ENCODE results near the gene KXD1. TPM values are rescaled to one million over a fixed set of nuclear protein-coding genes. Genes with fewer than 3 reads are reported as not detected.
A peak's percentile ranks its signal among the peaks of the same experiment; 100 is the strongest.
"Not testable (repeated sequence)": the region's sequence is repeated elsewhere in the genome, so short reads cannot be mapped to it uniquely, and the experiment has no call there.

Gene KXD1
- total RNA-seq, 1 experiment from 2014 or later = 120 TPM

- peaks cover 48% of the 10 kb centered on the region for H3K36me3 Mint-ChIP-seq (ENCODE audit: insufficient read depth, unreplicated experiment)
- H3K27me3 Mint-ChIP-seq (ENCODE audit: insufficient read depth, unreplicated experiment) = no peaks in the 10 kb centered on the region
- no TSS peak for BruUV-seq (replicated peaks)
- no peak for DNase-seq (ENCODE audit: unreplicated experiment)
- intact Hi-C loops (cut with micrococcal nuclease) = no loop called here
- H3K9me3 Mint-ChIP-seq (ENCODE audit: unreplicated experiment) = no peaks in the 10 kb centered on the region
- POLR2A ChIA-PET = no interaction called here
- H3K4me3 Mint-ChIP-seq (ENCODE audit: unreplicated experiment) = no peak overlapping the region
- no peak overlapping the region for H3K27ac Mint-ChIP-seq (ENCODE audit: low read depth, unreplicated experiment)
- peaks cover 11% of the 10 kb centered on the region for H3K4me1 Mint-ChIP-seq (ENCODE audit: insufficient read depth, unreplicated experiment)
- CTCF ChIA-PET = no interaction called here
- TF ChIP-seq, protein P1, sequence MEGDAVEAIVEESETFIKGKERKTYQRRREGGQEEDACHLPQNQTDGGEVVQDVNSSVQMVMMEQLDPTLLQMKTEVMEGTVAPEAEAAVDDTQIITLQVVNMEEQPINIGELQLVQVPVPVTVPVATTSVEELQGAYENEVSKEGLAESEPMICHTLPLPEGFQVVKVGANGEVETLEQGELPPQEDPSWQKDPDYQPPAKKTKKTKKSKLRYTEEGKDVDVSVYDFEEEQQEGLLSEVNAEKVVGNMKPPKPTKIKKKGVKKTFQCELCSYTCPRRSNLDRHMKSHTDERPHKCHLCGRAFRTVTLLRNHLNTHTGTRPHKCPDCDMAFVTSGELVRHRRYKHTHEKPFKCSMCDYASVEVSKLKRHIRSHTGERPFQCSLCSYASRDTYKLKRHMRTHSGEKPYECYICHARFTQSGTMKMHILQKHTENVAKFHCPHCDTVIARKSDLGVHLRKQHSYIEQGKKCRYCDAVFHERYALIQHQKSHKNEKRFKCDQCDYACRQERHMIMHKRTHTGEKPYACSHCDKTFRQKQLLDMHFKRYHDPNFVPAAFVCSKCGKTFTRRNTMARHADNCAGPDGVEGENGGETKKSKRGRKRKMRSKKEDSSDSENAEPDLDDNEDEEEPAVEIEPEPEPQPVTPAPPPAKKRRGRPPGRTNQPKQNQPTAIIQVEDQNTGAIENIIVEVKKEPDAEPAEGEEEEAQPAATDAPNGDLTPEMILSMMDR (IDR thresholded peaks at IDR 0.05; ENCODE audit: unreplicated experiment) = no peak
These were observed 18.3 kb upstream of the KXD1 start for GRCh38 chr19:18539372-18539771.

DNA sequence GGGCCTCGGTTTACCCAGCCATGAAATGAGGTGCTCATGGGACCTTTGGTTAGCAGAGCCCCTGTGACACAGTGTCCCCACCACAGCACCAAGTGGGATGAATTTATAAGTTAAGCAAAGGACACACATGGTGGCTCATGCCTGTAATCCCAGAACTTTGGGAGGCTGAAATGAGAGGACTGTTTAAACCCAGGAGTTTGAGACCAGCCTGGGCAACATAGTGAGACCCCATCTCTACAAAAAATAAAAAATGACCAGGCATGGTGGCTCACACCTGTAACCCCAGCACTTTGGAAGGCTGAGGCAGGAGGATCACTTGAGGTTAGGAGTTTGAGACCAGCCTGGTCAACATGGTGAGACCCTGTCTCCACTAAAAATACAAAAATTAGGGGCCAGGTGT lies 17.5 kb upstream of the KXD1 start:
- intact Hi-C loops (cut with micrococcal nuclease); POLR2A ChIA-PET; H3K4me3 Mint-ChIP-seq (ENCODE audit: unreplicated experiment); CTCF ChIA-PET; H3K27ac Mint-ChIP-seq (ENCODE audit: low read depth, unreplicated experiment); DNase-seq (ENCODE audit: unreplicated experiment); H3K9me3 Mint-ChIP-seq (ENCODE audit: unreplicated experiment); H3K27me3 Mint-ChIP-seq (ENCODE audit: insufficient read depth, unreplicated experiment); BruUV-seq (replicated peaks): not testable (repeated sequence)
- H3K4me1 Mint-ChIP-seq (ENCODE audit: insufficient read depth, unreplicated experiment) = peaks cover 12% of the 10 kb centered on the region
- H3K36me3 Mint-ChIP-seq (ENCODE audit: insufficient read depth, unreplicated experiment) = peaks cover 41% of the 10 kb centered on the region

DNA sequence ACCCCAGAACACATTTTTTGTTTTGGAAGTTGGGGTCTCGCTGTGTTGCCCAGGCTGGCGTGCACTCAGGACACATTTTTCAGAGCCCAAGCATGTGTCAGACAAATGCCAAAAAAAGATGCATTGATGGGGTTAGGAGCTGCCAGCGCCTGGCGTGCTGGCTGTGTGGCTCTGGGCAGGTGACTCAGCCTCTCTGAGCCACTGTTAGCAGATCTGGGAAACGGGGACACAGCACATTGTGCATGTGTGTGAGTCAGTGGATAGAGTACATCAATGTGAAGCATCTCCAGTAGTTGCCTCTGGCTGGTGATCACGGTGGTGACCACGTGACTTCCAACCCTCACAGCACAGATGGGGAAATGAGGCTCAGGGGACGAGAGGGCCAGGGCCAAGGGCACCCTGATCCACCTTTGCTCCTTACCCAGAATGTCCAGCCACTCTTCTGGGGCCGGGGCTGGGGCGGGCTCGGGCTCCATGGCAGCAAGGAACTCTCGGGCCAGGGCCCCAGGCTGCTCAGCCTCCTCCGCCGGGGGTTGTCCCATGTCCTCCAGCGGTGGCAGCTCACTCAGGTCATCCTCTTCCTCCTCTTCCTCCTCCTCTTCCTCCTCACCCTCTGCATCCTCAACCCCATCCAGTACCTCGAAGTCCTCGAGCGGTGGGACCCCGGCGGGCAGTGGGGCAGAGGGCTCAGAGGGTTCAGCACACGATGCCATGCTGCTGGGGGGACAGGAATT lies 16.2 kb upstream of the KXD1 start:
- Mint-ChIP-seq H3K4me3 (ENCODE audit: unreplicated experiment) (peak overlapping the region; percentile 21), H3K36me3 (ENCODE audit: insufficient read depth, unreplicated experiment) (peaks cover 36% of the 10 kb centered on the region), H3K27ac (ENCODE audit: low read depth, unreplicated experiment) (no peak overlapping the region), H3K27me3 (ENCODE audit: insufficient read depth, unreplicated experiment) (no peaks in the 10 kb centered on the region), H3K4me1 (ENCODE audit: insufficient read depth, unreplicated experiment) (peaks cover 12% of the 10 kb centered on the region), H3K9me3 (ENCODE audit: unreplicated experiment) (no peaks in the 10 kb centered on the region)
- ChIA-PET POLR2A (interaction anchor here (1.4 to 2.0 kb wide), 4 partner anchors 13 to 19 kb away, joined by 3 to 13 read pairs (median 8); partner anchors contain the start of genes ELL and KXD1), CTCF (interaction anchor here (0.6 to 0.7 kb wide), 2 partner anchors 271 to 389 kb away, joined by 3 read pairs; no protein-coding TSS in a partner anchor)
- TF ChIP-seq, protein P1 (IDR thresholded peaks at IDR 0.05; ENCODE audit: unreplicated experiment) = no peak
- intact Hi-C loops (cut with micrococcal nuclease) = no loop called here
- no TSS peak for BruUV-seq (replicated peaks)
- DNase-seq (ENCODE audit: unreplicated experiment) = no peak

DNA sequence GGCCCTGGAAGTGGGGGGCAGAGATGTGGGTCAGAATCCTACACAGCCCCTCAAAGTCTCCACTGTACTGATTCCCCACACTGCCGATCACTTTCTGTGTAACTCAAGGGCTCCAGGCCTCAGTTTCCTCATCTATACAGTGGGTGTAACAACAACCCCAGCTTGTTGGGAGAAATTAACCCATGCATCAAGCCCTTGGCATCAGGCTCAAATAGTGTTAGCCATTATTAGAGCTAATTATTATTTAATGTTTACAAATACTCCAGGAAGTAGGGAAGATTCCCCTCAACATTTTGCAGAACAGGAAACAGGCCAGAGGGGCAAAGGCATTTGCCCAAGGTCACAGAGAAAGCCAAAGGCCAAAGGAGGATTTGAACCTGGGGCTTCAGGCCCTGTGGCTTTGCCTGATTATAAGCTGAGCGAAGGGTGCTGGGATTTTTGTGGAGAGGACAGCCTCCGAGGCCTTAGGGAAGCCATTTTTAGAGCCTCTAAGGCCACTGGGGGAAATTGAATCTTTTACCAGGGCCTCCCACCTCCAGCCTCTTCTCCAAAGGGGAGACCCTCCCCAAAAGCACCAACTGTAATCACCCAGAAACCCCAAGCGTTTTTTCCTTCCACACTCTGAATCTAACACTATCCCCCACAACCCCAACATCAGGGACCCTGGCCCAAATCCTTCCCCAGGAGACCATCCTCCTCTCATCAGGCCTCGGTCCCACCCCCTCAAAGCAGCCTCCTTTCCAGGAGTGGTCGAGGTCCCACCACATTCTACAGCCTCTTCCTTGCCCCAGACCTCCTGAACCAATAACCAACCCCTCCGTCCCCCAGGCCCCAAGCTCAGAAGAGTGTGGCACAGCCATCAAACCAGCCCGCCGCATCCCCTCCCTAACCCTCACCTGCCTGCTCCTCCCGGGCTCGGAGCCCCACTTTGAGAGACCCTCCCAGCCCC lies 15.4 kb upstream of the KXD1 start:
- no TSS peak for BruUV-seq (replicated peaks)
- TF ChIP-seq, protein P1 (IDR thresholded peaks at IDR 0.05; ENCODE audit: unreplicated experiment) = no peak
- Mint-ChIP-seq H3K4me3 (ENCODE audit: unreplicated experiment) (peak overlapping the region; percentile 87), H3K27me3 (ENCODE audit: insufficient read depth, unreplicated experiment) (no peaks in the 10 kb centered on the region), H3K4me1 (ENCODE audit: insufficient read depth, unreplicated experiment) (peaks cover 8% of the 10 kb centered on the region), H3K27ac (ENCODE audit: low read depth, unreplicated experiment) (peak overlapping the region; percentile 94), H3K9me3 (ENCODE audit: unreplicated experiment) (no peaks in the 10 kb centered on the region), H3K36me3 (ENCODE audit: insufficient read depth, unreplicated experiment) (peaks cover 30% of the 10 kb centered on the region)
- ChIA-PET CTCF (interaction anchor here (0.5 to 0.7 kb wide), 3 partner anchors 12 to 270 kb away, joined by 3 to 4 read pairs (median 3); no protein-coding TSS in a partner anchor), POLR2A (interaction anchor here (0.8 to 2.0 kb wide), 7 partner anchors 12 to 47 kb away, joined by 3 to 13 read pairs (median 6); partner anchors contain the start of genes ELL, KXD1, REX1BD and UBA52)
- intact Hi-C loops (cut with micrococcal nuclease) = no loop called here
- no peak for DNase-seq (ENCODE audit: unreplicated experiment)

Measured in MCF 10A (cell line).